Lower lobe of right lung (tissue), 2 donors: Measurements from ENCODE around the gene REEP6. TPM values are rescaled to one million over a fixed set of nuclear protein-coding genes. Genes with fewer than 3 reads are reported as not detected.

Experiments used
- ATAC-seq, 2 donors: fragments of 200-7000 bp; cut with Tn5 transposase; one replicate each; pipeline ENCODE4 v1.9.1; 2020 to 2022; ENCODE audit warnings: mild to moderate bottlenecking in 2 of 2, moderate library complexity in 2 of 2
- DNase-seq: peaks from one replicate; pipeline ENCODE4 v3.0.0-alpha.2; 2020
- H3K27ac ChIP-seq: fragments of 200-600 bp; one replicate; pipeline ENCODE4 v1.8.0; 2022
- H3K27me3 ChIP-seq: fragments of 200-600 bp; one replicate; pipeline ENCODE4 v1.8.0; 2022; ENCODE audit warnings: low read depth
- H3K36me3 ChIP-seq: fragments of 200-600 bp; one replicate; pipeline ENCODE4 v1.8.0; 2022; ENCODE audit warnings: mild to moderate bottlenecking
- H3K4me1 ChIP-seq: fragments of 200-600 bp; one replicate; pipeline ENCODE4 v1.8.0; 2022
- H3K4me3 ChIP-seq: fragments of 200-600 bp; one replicate; pipeline ENCODE4 v1.8.0; 2022; ENCODE audit warnings: mild to moderate bottlenecking
- H3K9me3 ChIP-seq: fragments of 200-600 bp; one replicate; pipeline ENCODE4 v1.8.0; 2022
- intact Hi-C: fragments of 100-400 bp; cut with DNase I; formaldehyde crosslinking; loops from one replicate; pipeline ENCODE4 v1.11.0; 2022
- total RNA-seq: library from RNA; stranded (reverse); fragmentation: NEBNext Ultra II Directional; extraction: Animal tissue kit (Norgen Biotek cat#: 25700); gene quantifications from one replicate; pipeline ENCODE4 v1.2.1, GENCODE V29; 2021
- TF ChIP-seq, protein P1 (sequence below): fragments of 200-600 bp; IDR thresholded peaks from one replicate; pipeline ENCODE4 v1.8.0; 2022; ENCODE audit warnings: antibody characterized with exemption, mild to moderate bottlenecking
- donor health status: DM: no; HTN: yes; CAD: no; lungs with severe emphysema.

The REEP6 gene
- total RNA-seq, 1 donor from 2014 or later, result 2.5 TPM

DNA sequence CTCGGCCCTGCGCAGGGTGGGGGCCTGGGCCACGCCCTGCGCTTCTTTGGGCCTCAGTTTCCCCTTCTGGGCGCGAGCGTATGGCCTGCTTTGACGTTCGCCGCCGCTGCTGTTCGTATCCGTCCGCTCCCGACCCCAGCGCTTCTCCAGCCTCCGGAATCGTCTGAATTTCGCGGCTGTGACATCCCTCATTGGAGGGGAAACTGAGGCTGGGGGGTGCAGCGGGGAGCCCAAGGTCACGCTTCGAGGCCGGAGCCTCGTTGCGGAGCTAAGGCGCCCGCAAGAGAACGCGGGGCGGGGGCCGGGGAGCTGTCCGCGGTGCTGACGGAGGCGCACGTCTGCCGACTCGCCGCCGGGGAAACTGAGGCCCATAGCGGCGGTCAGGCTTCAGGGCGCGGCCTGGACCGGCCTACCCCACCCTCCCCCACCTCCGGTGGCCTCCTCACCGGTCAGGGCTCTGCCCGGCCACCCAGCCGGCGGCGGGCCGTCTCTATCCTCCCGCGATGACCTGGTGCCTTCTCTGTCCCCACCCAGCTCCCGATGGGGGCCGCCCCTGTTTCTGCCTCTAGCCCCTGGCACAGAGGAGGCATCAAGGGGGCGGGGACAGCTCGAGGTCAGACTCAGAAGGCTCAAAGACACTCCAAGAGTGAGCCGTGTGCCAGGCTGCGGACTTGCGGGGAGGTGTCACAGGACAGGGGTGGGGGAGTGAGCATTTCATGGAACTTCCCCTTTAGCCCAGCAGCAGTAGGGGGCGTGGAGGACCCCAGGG, 44.1 kb upstream of the REEP6 start:
- peak overlapping the region; percentile 55 for H3K4me3 ChIP-seq
- H3K4me1 ChIP-seq, result peaks cover 22% of the 10 kb centered on the region
- ATAC-seq (no peak), DNase-seq (no peak)
- intact Hi-C loops, result no loop called here
- TF ChIP-seq, protein P1, sequence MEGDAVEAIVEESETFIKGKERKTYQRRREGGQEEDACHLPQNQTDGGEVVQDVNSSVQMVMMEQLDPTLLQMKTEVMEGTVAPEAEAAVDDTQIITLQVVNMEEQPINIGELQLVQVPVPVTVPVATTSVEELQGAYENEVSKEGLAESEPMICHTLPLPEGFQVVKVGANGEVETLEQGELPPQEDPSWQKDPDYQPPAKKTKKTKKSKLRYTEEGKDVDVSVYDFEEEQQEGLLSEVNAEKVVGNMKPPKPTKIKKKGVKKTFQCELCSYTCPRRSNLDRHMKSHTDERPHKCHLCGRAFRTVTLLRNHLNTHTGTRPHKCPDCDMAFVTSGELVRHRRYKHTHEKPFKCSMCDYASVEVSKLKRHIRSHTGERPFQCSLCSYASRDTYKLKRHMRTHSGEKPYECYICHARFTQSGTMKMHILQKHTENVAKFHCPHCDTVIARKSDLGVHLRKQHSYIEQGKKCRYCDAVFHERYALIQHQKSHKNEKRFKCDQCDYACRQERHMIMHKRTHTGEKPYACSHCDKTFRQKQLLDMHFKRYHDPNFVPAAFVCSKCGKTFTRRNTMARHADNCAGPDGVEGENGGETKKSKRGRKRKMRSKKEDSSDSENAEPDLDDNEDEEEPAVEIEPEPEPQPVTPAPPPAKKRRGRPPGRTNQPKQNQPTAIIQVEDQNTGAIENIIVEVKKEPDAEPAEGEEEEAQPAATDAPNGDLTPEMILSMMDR, result no peak
- H3K36me3 ChIP-seq, result peaks cover 14% of the 10 kb centered on the region
- H3K27me3 ChIP-seq, result peaks cover 66% of the 10 kb centered on the region
- H3K9me3 ChIP-seq, result no peaks in the 10 kb centered on the region
- no peak overlapping the region for H3K27ac ChIP-seq

DNA sequence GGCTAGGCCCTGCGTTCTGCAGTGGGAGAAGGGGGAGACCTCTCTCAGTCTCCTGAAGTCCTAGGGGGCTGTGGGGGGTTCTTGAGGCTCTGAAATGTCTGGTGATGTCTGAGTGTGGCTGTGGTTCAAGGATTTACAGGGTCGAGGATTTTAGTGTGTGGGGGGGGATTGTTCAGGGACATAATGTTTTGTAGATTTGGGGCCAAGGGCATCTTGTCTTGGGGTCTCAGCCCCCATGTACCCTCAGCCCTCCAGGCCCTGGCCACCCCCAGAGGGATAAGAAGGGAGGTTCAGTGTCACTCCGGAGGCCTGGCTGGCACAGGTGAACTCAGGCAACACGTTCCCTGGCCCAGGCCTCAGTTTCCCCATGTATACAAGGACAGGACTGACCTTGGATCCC, 43.5 kb upstream of the REEP6 start:
- TF ChIP-seq, protein P1, result no peak
- peaks cover 72% of the 10 kb centered on the region for H3K27me3 ChIP-seq
- intact Hi-C loops, result no loop called here

DNA sequence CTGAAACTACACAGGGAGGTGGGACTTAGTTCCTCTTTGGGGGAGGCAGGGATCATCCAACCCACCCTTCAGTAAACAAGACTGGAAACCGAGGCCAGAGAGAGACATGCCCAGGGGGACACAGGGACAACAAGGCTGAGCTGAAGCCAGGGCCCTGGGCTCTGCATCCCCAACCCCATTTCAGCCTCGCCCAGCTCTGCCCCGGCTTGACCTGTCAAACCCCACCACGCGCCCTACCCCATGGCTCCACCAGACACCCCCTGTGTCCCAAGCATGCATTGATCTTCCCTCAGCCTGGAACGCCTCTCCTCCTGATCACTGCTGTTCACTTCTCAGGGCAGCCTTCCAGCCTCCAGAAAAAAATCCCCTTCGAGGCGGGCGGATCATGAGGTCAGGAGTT, 43.0 kb upstream of the REEP6 start:
- TF ChIP-seq, protein P1, result no peak
- no peak for ATAC-seq

More for the DNA sequence above, 43.5 kb upstream of the REEP6 start:
- no peak for ATAC-seq
- H3K9me3 ChIP-seq, result no peaks in the 10 kb centered on the region
- no peak for DNase-seq
- no peak overlapping the region for H3K4me3 ChIP-seq
- peaks cover 7% of the 10 kb centered on the region for H3K36me3 ChIP-seq
- H3K27ac ChIP-seq, result no peak overlapping the region
- peaks cover 22% of the 10 kb centered on the region for H3K4me1 ChIP-seq

DNA sequence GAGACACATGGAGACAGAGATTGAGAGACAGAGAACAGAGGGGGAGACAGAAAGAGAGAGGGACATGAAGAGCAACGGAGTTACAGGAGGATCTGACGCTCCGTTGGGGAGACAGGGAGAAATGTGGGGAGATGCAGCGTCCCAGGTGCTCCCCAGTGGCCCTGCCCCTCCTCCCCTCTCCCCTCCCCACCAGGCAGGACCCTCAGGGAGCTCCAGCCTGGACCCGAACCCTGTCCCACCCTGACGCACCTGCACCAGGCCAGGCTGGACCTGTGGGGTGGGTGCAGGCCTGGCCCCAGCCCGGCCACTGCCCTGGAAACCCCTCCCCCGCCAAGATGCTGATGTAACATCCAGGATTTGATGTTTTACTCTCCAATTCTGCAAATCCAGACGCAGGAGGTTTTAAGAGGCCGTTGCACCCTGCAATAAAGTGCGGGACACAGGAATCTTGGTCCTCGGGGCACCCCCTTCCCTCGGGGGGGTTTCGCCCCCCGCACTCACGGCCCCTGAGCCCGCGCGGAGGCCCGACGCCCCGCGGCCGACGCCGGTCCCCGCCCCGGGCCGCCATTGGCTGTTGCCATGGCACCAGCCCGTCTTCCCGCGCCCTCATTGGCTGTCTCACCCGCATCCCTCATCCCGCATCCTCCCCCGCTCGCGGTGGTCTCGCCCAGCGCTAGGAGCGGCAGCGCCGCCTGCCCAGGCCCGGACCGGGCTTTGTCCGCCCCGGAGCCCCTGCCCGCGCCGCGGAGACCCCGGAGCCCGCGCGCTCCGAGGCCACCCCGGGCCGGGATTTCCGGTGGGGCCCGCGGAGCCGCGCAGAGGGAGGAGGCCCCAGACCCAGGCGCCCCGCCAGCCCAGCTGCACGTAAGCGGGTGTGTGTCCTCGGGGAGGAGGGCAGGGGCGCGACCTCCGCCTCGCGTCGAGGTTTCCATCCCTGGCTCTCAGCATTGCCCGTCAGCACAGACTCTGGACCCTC, 41.2 kb upstream of the REEP6 start, which contains the start of gene APC2:
TSS of gene APC2 (plus strand) at position 655 of the 976 bp plus-strand sequence. CDS start 2,881 bp downstream, outside the sequence.
- Histone ChIP-seq H3K36me3 (no peaks in the 10 kb centered on the region), H3K4me3 (no peak within 1 kb of the TSS), H3K27ac (no peak within 1 kb of the TSS), H3K27me3 (peaks cover 95% of the 10 kb centered on the region), H3K9me3 (no peaks in the 10 kb centered on the region), H3K4me1 (peaks cover 21% of the 10 kb centered on the region)
- TF ChIP-seq, protein P1, result no peak
- DNase-seq, result no peak
- intact Hi-C loops, result no loop called here
- ATAC-seq, result no peak

More for the DNA sequence above, 43.0 kb upstream of the REEP6 start:
- H3K4me3 ChIP-seq, result no peak overlapping the region
- DNase-seq, result no peak
- no peaks in the 10 kb centered on the region for H3K9me3 ChIP-seq
- H3K4me1 ChIP-seq, result peaks cover 22% of the 10 kb centered on the region
- intact Hi-C loops, result no loop called here
- peaks cover 77% of the 10 kb centered on the region for H3K27me3 ChIP-seq
- H3K36me3 ChIP-seq, result peaks cover 3% of the 10 kb centered on the region
- H3K27ac ChIP-seq, result no peak overlapping the region
